ENCODE measurements around the gene REXO4. TPM values are rescaled to one million over a fixed set of nuclear protein-coding genes. Genes with fewer than 3 reads are reported as not detected.

Gene REXO4
- total and polyA plus RNA-seq, 2 of the 13 experiments (the other 11 are each of a cell fraction or from before 2014, with no cell fraction given), result 18.5 to 30.4 TPM

DNA sequence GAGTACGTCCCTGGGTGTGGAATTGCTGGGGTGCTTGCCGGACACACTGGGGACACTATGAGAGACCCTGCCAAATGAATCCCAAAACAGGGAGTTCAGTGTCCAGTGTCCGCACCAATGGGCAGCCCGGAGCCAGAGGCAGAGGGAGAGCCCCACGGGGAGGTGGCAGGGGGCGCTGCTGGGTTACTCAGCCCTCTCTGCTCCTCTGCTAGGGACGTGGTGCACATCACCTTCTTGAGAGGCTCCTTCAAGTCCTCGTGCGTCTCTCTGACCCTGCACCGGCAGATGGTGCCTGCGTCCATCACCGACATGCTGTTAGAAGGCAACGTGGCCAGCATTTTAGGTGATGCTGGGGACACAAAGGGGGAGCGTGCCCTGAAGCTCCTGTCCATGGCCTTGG is 20.9 kb downstream of the REXO4 start:
- in situ Hi-C loops (cut with HindIII; ENCODE audit: extremely low pct_ligation_motif_present, low pct_unique_long_range_greater_than_20kb), result no loop called here
- Histone ChIP-seq H3K9ac (ENCODE audit: insufficient read depth, low read depth, low read length) (no peak overlapping the region), H4K20me1 (ENCODE audit: insufficient read depth, low read length) (no peaks in the 10 kb centered on the region), H3K9me3 (ENCODE audit: low read length) (no peaks in the 10 kb centered on the region), H3K36me3 (replicated peaks in 1 of 2; ENCODE audit: control insufficient read depth in 1 of 2, insufficient read depth in 2 of 2, low read length in 2 of 2) (no peaks in the 10 kb centered on the region), H2AFZ (ENCODE audit: low read length) (no peak overlapping the region), H3K79me2 (ENCODE audit: insufficient read depth, low read length) (no peaks in the 10 kb centered on the region), H3K4me2 (ENCODE audit: low read depth, low read length) (no peak overlapping the region), H3K27ac (ENCODE audit: extremely low read length, insufficient read depth, low read length) (no peak overlapping the region), H3K4me3 (replicated peaks in 1 of 3; ENCODE audit: insufficient read depth in 1 of 3, low read depth in 2 of 3, low read length in 3 of 3) (no peak overlapping the region), H3K4me1 (ENCODE audit: insufficient read depth, low read length) (peaks cover 47% of the 10 kb centered on the region), H3K27me3 (ENCODE audit: control insufficient read depth in 1 of 2, insufficient read depth in 2 of 2, low read length in 2 of 2) (no peaks in the 10 kb centered on the region)
- ChIA-PET CTCF (ENCODE audit: low intra/inter-chr PET ratio, low total read pairs) (no interaction called here), POLR2A (no interaction called here)
- BruUV-seq (replicated peaks), result no TSS peak
- ATAC-seq (peak; percentile 52), FAIRE-seq (no peak), DNase-seq (ENCODE audit: low spot score) (no peak)
- 63% methylated on average over 6 of the region's 14 CpGs for WGBS (ENCODE audit: low lambda C conversion rate)
- intact Hi-C loops (cut with micrococcal nuclease; ENCODE audit: unreplicated experiment), result loop anchor here (5.0 kb wide), 1 partner anchor 40 kb away; the partner anchor contains the start of genes SURF1 and SURF2
- no peak for TF ChIP-seq SMARCE1 (IDR thresholded peaks at IDR 0.05; ENCODE audit: borderline replicate concordance)
- TF ChIP-seq MEIS1 (CRISPR knock-in tag; IDR thresholded peaks at IDR 0.05; ENCODE audit: borderline replicate concordance), result 0 out of 2 replicates have a peak, but pooled peaks have one; percentile 23
- no peak for TF ChIP-seq SMARCC2 (IDR thresholded peaks at IDR 0.05)
- no peak for TF ChIP-seq TARDBP (CRISPR knock-in tag; IDR thresholded peaks at IDR 0.05)
- TF ChIP-seq EZH2 (conservative IDR thresholded peaks at IDR 0.05; ENCODE audit: low read depth, low read length), result no peak
- no peak for TF ChIP-seq PCBP1 (IDR thresholded peaks at IDR 0.05; ENCODE audit: borderline replicate concordance, low read depth, low read length)
- no peak for TF ChIP-seq ZNF777 (CRISPR knock-in tag; IDR thresholded peaks at IDR 0.05)
- TF ChIP-seq ZNF251 (CRISPR knock-in tag; IDR thresholded peaks at IDR 0.05), result no peak
- no peak for TF ChIP-seq NONO (IDR thresholded peaks at IDR 0.05)
- TF ChIP-seq NONO (CRISPR knock-in tag; conservative IDR thresholded peaks at IDR 0.05), result 0 out of 2 replicates have a peak, but pooled peaks have one; percentile 20
- TF ChIP-seq, protein P1, sequence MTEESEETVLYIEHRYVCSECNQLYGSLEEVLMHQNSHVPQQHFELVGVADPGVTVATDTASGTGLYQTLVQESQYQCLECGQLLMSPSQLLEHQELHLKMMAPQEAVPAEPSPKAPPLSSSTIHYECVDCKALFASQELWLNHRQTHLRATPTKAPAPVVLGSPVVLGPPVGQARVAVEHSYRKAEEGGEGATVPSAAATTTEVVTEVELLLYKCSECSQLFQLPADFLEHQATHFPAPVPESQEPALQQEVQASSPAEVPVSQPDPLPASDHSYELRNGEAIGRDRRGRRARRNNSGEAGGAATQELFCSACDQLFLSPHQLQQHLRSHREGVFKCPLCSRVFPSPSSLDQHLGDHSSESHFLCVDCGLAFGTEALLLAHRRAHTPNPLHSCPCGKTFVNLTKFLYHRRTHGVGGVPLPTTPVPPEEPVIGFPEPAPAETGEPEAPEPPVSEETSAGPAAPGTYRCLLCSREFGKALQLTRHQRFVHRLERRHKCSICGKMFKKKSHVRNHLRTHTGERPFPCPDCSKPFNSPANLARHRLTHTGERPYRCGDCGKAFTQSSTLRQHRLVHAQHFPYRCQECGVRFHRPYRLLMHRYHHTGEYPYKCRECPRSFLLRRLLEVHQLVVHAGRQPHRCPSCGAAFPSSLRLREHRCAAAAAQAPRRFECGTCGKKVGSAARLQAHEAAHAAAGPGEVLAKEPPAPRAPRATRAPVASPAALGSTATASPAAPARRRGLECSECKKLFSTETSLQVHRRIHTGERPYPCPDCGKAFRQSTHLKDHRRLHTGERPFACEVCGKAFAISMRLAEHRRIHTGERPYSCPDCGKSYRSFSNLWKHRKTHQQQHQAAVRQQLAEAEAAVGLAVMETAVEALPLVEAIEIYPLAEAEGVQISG (CRISPR knock-in tag; IDR thresholded peaks at IDR 0.05), result no peak
- TF ChIP-seq RAD21 (CRISPR knock-in tag; IDR thresholded peaks at IDR 0.05), result peak; percentile 26; the same call in 1 of the 2 replicates
- TF ChIP-seq CBFB (CRISPR knock-in tag; IDR thresholded peaks at IDR 0.05), result no peak
- no peak for TF ChIP-seq ZNF546 (CRISPR knock-in tag; conservative IDR thresholded peaks at IDR 0.05)
- TF ChIP-seq, protein P2, sequence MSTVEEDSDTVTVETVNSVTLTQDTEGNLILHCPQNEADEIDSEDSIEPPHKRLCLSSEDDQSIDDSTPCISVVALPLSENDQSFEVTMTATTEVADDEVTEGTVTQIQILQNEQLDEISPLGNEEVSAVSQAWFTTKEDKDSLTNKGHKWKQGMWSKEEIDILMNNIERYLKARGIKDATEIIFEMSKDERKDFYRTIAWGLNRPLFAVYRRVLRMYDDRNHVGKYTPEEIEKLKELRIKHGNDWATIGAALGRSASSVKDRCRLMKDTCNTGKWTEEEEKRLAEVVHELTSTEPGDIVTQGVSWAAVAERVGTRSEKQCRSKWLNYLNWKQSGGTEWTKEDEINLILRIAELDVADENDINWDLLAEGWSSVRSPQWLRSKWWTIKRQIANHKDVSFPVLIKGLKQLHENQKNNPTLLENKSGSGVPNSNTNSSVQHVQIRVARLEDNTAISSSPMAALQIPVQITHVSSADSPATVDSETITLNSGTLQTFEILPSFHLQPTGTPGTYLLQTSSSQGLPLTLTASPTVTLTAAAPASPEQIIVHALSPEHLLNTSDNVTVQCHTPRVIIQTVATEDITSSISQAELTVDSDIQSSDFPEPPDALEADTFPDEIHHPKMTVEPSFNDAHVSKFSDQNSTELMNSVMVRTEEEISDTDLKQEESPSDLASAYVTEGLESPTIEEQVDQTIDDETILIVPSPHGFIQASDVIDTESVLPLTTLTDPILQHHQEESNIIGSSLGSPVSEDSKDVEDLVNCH (CRISPR knock-in tag; IDR thresholded peaks at IDR 0.05), result no peak
- TF ChIP-seq TEAD2 (CRISPR knock-in tag; IDR thresholded peaks at IDR 0.05), result no peak
- TF ChIP-seq FOXP1 (IDR thresholded peaks at IDR 0.05), result no peak
- TF ChIP-seq FOXP1 (CRISPR knock-in tag; IDR thresholded peaks at IDR 0.05), result no peak
- TF ChIP-seq ZNF788 (CRISPR knock-in tag; IDR thresholded peaks at IDR 0.05; ENCODE audit: borderline replicate concordance), result no peak
- TF ChIP-seq, protein P3, sequence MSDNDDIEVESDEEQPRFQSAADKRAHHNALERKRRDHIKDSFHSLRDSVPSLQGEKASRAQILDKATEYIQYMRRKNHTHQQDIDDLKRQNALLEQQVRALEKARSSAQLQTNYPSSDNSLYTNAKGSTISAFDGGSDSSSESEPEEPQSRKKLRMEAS (IDR thresholded peaks at IDR 0.05), result no peak
- TF ChIP-seq, protein P4, sequence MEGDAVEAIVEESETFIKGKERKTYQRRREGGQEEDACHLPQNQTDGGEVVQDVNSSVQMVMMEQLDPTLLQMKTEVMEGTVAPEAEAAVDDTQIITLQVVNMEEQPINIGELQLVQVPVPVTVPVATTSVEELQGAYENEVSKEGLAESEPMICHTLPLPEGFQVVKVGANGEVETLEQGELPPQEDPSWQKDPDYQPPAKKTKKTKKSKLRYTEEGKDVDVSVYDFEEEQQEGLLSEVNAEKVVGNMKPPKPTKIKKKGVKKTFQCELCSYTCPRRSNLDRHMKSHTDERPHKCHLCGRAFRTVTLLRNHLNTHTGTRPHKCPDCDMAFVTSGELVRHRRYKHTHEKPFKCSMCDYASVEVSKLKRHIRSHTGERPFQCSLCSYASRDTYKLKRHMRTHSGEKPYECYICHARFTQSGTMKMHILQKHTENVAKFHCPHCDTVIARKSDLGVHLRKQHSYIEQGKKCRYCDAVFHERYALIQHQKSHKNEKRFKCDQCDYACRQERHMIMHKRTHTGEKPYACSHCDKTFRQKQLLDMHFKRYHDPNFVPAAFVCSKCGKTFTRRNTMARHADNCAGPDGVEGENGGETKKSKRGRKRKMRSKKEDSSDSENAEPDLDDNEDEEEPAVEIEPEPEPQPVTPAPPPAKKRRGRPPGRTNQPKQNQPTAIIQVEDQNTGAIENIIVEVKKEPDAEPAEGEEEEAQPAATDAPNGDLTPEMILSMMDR (CRISPR knock-in tag; IDR thresholded peaks at IDR 0.05), result peak; percentile 72
- peak; percentile 30 for TF ChIP-seq XRCC5 (optimal IDR thresholded peaks at IDR 0.05; ENCODE audit: low read length)
